H9 (cell line): Measurements from ENCODE around the gene GPR25. TPM values are rescaled to one million over a fixed set of nuclear protein-coding genes. Genes with fewer than 3 reads are reported as not detected.

Experiments
- DNase-seq: peaks from one replicate; pipeline ENCODE4 v3.0.0-alpha.2; 2017
- H2AFZ ChIP-seq: one replicate; pipeline ENCODE4 v1.6.1; 2013; ENCODE audit warnings: mild to moderate bottlenecking, low read length, control low read depth, moderate library complexity
- H2AK5ac ChIP-seq: 2 replicates; pipeline ENCODE4 v1.6.1; 2013; ENCODE audit warnings: low read length, control low read depth, mixed read lengths; ENCODE audit not compliant: insufficient read length
- H2BK120ac ChIP-seq: one replicate; pipeline ENCODE4 v1.6.1; 2013; ENCODE audit warnings: low read depth, mild to moderate bottlenecking, low read length, control low read depth, inconsistent platforms; ENCODE audit not compliant: poor library complexity, severe bottlenecking
- H2BK12ac ChIP-seq: 2 replicates; pipeline ENCODE4 v1.6.1; 2013; ENCODE audit warnings: low read length, control low read depth, mixed read lengths, low read depth; ENCODE audit not compliant: insufficient read length
- H2BK15ac ChIP-seq: 2 replicates; pipeline ENCODE4 v1.6.1; 2013; ENCODE audit warnings: low read depth, low read length, control low read depth
- H2BK20ac ChIP-seq: one replicate; pipeline ENCODE4 v1.6.1; 2013; ENCODE audit warnings: low read depth, mild to moderate bottlenecking, low read length, control low read depth, inconsistent platforms; ENCODE audit not compliant: poor library complexity, severe bottlenecking
- H2BK5ac ChIP-seq: 2 replicates; pipeline ENCODE4 v1.6.1; 2013; ENCODE audit warnings: low read length, control low read depth, mixed read lengths; ENCODE audit not compliant: insufficient read length
- H3K14ac ChIP-seq: 2 replicates; pipeline ENCODE4 v1.6.1; 2013; ENCODE audit warnings: low read length, control low read depth; ENCODE audit not compliant: insufficient read depth
- H3K18ac ChIP-seq: 2 replicates; pipeline ENCODE4 v1.6.1; 2013; ENCODE audit warnings: low read depth, mild to moderate bottlenecking, mixed read lengths, low read length, control low read depth; ENCODE audit not compliant: insufficient read length
- H3K23ac ChIP-seq: 2 replicates; pipeline ENCODE4 v1.6.1; 2013; ENCODE audit warnings: low read length, control low read depth, mixed read lengths, low read depth; ENCODE audit not compliant: insufficient read length
- H3K23me2 ChIP-seq: 2 replicates; pipeline ENCODE4 v1.6.1; 2013; ENCODE audit warnings: low read depth, mild to moderate bottlenecking, mixed read lengths, low read length, control low read depth; ENCODE audit not compliant: insufficient read length, poor library complexity, severe bottlenecking
- H3K27ac ChIP-seq: 2 replicates; pipeline ENCODE4 v1.5.1; 2013; ENCODE audit warnings: low read length, control low read depth, mixed read lengths, low read depth; ENCODE audit not compliant: insufficient read length
- H3K27me3 ChIP-seq: 2 replicates; pipeline ENCODE4 v1.6.1; 2013; ENCODE audit warnings: low read length, control low read depth, inconsistent platforms; ENCODE audit not compliant: insufficient read depth
- H3K4ac ChIP-seq: 2 replicates; pipeline ENCODE4 v1.6.1; 2013; ENCODE audit warnings: low read depth, mild to moderate bottlenecking, control low read depth, inconsistent platforms, low read length, moderate library complexity
- H3K4me1 ChIP-seq: 2 replicates; pipeline ENCODE4 v1.6.1; 2013; ENCODE audit warnings: low read length, control low read depth, inconsistent platforms; ENCODE audit not compliant: insufficient read depth
- H3K4me2 ChIP-seq: 2 replicates; pipeline ENCODE4 v1.6.1; 2013; ENCODE audit warnings: low read length, control low read depth, mixed read lengths; ENCODE audit not compliant: insufficient read length, insufficient read depth
- H3K56ac ChIP-seq: 2 replicates; pipeline ENCODE4 v1.6.1; 2013; ENCODE audit warnings: low read depth, mild to moderate bottlenecking, mixed read lengths, low read length, control low read depth; ENCODE audit not compliant: insufficient read length
- H3K79me1 ChIP-seq: 2 replicates; pipeline ENCODE4 v1.6.1; 2013; ENCODE audit warnings: low read depth, mild to moderate bottlenecking, moderate library complexity, low read length, control low read depth, inconsistent platforms; ENCODE audit not compliant: insufficient read depth, poor library complexity, severe bottlenecking
- H3K79me2 ChIP-seq: 2 replicates; pipeline ENCODE4 v1.6.1; 2013; ENCODE audit warnings: low read length, control low read depth, inconsistent platforms; ENCODE audit not compliant: insufficient read depth
- H3K9ac ChIP-seq: 2 replicates; pipeline ENCODE4 v1.6.1; 2013; ENCODE audit warnings: low read length, control low read depth, mixed read lengths; ENCODE audit not compliant: insufficient read length; ENCODE audit errors: extremely low read depth
- H3K9me3 ChIP-seq: one replicate; pipeline ENCODE4 v1.6.1; 2013; ENCODE audit warnings: low read depth, low read length, inconsistent platforms; ENCODE audit not compliant: control insufficient read depth
- H3T11ph ChIP-seq: one replicate; pipeline ENCODE4 v1.6.1; 2013; ENCODE audit warnings: mild to moderate bottlenecking, low read length, control low read depth, inconsistent platforms
- H4K20me1 ChIP-seq: one replicate; pipeline ENCODE4 v1.6.1; 2013; ENCODE audit not compliant: control insufficient read depth, insufficient read length, insufficient read depth
- H4K5ac ChIP-seq: 2 replicates; pipeline ENCODE4 v1.6.1; 2013; ENCODE audit warnings: low read depth, mild to moderate bottlenecking, mixed read lengths, low read length, control low read depth; ENCODE audit not compliant: insufficient read length
- H4K8ac ChIP-seq: replicated peaks from 2 replicates; pipeline ENCODE4 v1.6.1; 2013; ENCODE audit warnings: low read length, control low read depth, mixed read lengths, low read depth; ENCODE audit not compliant: insufficient read length
- H4K91ac ChIP-seq: 2 replicates; pipeline ENCODE4 v1.6.1; 2013; ENCODE audit warnings: low read depth, mild to moderate bottlenecking, moderate library complexity, mixed read lengths, low read length, control low read depth; ENCODE audit not compliant: insufficient read length
- H3K27ac Mint-ChIP-seq, 3 experiments: 2 replicates in 2 of 3; 3 replicates in 1 of 3; pipeline ENCODE4 v1.8.0; 2020 to 2021; ENCODE audit warnings: mixed read lengths in 3 of 3, mild to moderate bottlenecking in 1 of 3, moderate library complexity in 1 of 3
- H3K27me3 Mint-ChIP-seq: 2 replicates; pipeline ENCODE4 v1.8.0; 2021; ENCODE audit warnings: low read depth, mild to moderate bottlenecking, moderate library complexity, mixed read lengths
- H3K36me3 Mint-ChIP-seq, 3 experiments: 2 replicates in 2 of 3; 3 replicates in 1 of 3; pipeline ENCODE4 v1.8.0; 2020 to 2021; ENCODE audit warnings: low read depth in 3 of 3, mixed read lengths in 3 of 3; ENCODE audit not compliant: insufficient read depth in 1 of 3
- H3K4me1 Mint-ChIP-seq, 2 experiments: 2 replicates each; pipeline ENCODE4 v1.8.0; 2020; ENCODE audit warnings: mixed read lengths in 2 of 2
- H3K4me3 Mint-ChIP-seq, 2 experiments: 2 replicates in 1 of 2; 3 replicates in 1 of 2; pipeline ENCODE4 v1.8.0; 2020 to 2021; ENCODE audit warnings: mild to moderate bottlenecking in 2 of 2, mixed read lengths in 2 of 2, moderate library complexity in 1 of 2
- H3K9me3 Mint-ChIP-seq, 2 experiments: 2 replicates in 1 of 2; 3 replicates in 1 of 2; pipeline ENCODE4 v1.8.0; 2020; ENCODE audit warnings: mild to moderate bottlenecking in 2 of 2, mixed read lengths in 2 of 2, moderate library complexity in 1 of 2
- WGBS: extraction: QIAGEN DNeasy Blood & Tissue Kit; methylation state at CpG from one replicate; pipeline ENCODE4 v1.1.7; 2013; ENCODE audit warnings: missing lambda C conversion rate, low lambda C conversion rate, mixed read lengths; ENCODE audit not compliant: insufficient read length; ENCODE audit errors: extremely low coverage; 5-methylcytosine and 5-hydroxymethylcytosine counted together
- total RNA-seq: library from RNA; stranded (reverse); gene quantifications from 2 replicates; pipeline ENCODE4 v1.2.1, GENCODE V29; 2021
- TF ChIP-seq, protein P1 (sequence below): fragments of 200-600 bp; sonication (generic); conservative IDR thresholded peaks from 3 replicates; pipeline ENCODE4 v1.8.0; 2021; ENCODE audit warnings: antibody characterized with exemption, mild to moderate bottlenecking

Gene GPR25
- total RNA-seq, 1 experiment from 2014 or later = not detected

DNA sequence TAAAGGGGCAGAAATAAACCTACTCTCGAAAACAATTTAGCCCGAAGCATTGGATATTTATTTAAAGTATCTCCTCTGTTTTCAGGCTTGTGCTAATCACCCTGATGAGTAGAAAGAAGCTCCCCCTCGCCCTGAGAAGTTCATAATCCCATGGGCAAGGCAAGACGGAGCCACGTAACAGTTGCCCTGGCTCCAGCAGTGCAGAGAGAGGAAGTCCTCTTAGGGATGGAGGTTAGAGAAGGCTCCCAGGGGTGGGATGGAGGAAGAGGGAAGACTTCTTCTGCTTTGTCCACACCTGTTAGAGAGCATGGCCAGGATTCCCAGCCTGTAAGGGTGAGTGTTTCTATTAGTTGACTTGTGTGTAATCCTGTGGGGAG, 3.4 kb upstream of the GPR25 start:
- Histone ChIP-seq H3K23me2 (no peaks in the 10 kb centered on the region), H4K8ac (no peak overlapping the region), H3K79me2 (no peaks in the 10 kb centered on the region), H2BK15ac (no peak overlapping the region), H4K5ac (no peak overlapping the region), H2BK20ac (no peak overlapping the region), H2AK5ac (no peak overlapping the region), H2BK5ac (no peak overlapping the region), H3K9ac (no peak overlapping the region), H2BK120ac (no peak overlapping the region), H3K4me2 (no peak overlapping the region), H3T11ph (no peak overlapping the region), H3K14ac (no peak overlapping the region), H3K9me3 (no peaks in the 10 kb centered on the region), H4K20me1 (no peaks in the 10 kb centered on the region), H3K18ac (no peak overlapping the region), H2AFZ (no peak overlapping the region), H2BK12ac (no peak overlapping the region), H4K91ac (no peak overlapping the region), H3K56ac (no peak overlapping the region), H3K79me1 (no peaks in the 10 kb centered on the region), H3K27ac (no peak overlapping the region), H3K4ac (no peak overlapping the region), H3K27me3 (no peaks in the 10 kb centered on the region), H3K4me1 (no peaks in the 10 kb centered on the region), H3K23ac (no peak overlapping the region)
- H3K4me1 Mint-ChIP-seq = peaks cover 5 to 12% of the 10 kb centered on the region in 2 experiments; a peak in 3 of 4 replicates
- no peaks in the 10 kb centered on the region for H3K27me3 Mint-ChIP-seq
- H3K4me3 Mint-ChIP-seq = no peak overlapping the region
- H3K27ac Mint-ChIP-seq = no peak overlapping the region
- TF ChIP-seq, protein P1, sequence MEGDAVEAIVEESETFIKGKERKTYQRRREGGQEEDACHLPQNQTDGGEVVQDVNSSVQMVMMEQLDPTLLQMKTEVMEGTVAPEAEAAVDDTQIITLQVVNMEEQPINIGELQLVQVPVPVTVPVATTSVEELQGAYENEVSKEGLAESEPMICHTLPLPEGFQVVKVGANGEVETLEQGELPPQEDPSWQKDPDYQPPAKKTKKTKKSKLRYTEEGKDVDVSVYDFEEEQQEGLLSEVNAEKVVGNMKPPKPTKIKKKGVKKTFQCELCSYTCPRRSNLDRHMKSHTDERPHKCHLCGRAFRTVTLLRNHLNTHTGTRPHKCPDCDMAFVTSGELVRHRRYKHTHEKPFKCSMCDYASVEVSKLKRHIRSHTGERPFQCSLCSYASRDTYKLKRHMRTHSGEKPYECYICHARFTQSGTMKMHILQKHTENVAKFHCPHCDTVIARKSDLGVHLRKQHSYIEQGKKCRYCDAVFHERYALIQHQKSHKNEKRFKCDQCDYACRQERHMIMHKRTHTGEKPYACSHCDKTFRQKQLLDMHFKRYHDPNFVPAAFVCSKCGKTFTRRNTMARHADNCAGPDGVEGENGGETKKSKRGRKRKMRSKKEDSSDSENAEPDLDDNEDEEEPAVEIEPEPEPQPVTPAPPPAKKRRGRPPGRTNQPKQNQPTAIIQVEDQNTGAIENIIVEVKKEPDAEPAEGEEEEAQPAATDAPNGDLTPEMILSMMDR = no peak
- DNase-seq = no peak
- no peaks in the 10 kb centered on the region for H3K36me3 Mint-ChIP-seq
- no peaks in the 10 kb centered on the region for H3K9me3 Mint-ChIP-seq
- WGBS = no CpG with 5 or more reads among the region's 5 CpGs
